ENCODE results near the gene PIGP.
"Not testable (repeated sequence)": the region's sequence is repeated elsewhere in the genome, so short reads cannot be mapped to it uniquely, and the experiment has no call there.

Gene PIGP

GRCh38 chr21:37075214-37075770, 2.4 kb upstream of the PIGP start:
- no peak for DNase-seq

GRCh38 chr21:37074546-37074945, 1.7 kb upstream of the PIGP start:
- no peak for DNase-seq

GRCh38 chr21:37074197-37074510, 1.3 kb upstream of the PIGP start:
- no peak for DNase-seq

- no peak for DNase-seq
Observed at GRCh38 chr21:37073417-37074196, 736 bp upstream of the PIGP start.

- DNase-seq = no peak
Observed at GRCh38 chr21:37072274-37072987, 440 bp downstream of the PIGP start.

- no peak for DNase-seq
Observed at GRCh38 chr21:37071561-37072273, 1.2 kb downstream of the PIGP start.

- no peak for DNase-seq
Observed at GRCh38 chr21:37065561-37066177, 7.2 kb downstream of the PIGP start.

GRCh38 chr21:37064841-37065240, 8.0 kb downstream of the PIGP start:
- no peak for DNase-seq

DNA sequence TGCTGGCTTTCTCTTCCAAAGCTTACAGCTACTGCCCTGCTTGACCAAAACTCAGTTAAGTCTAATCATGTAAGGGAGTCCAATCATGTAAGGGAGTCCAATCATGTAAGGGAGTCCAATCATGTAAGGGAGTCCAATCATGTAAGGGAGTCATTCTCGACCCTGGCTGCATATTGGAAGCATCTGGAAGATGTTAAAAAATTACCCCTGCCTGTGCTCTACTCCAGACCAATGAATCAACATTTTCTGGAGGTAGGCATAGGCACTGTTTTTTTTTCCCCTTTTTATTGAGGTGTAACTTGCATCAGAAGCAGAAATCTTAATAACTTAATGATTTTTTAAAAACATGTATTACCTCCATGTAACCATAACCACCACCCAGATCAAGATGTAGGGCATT, 9.4 kb downstream of the PIGP start:
- DNase-seq = no peak

- no peak for DNase-seq
Observed at GRCh38 chr21:37062593-37062935, 10.3 kb downstream of the PIGP start.

GRCh38 chr21:37061926-37062592, 10.8 kb downstream of the PIGP start:
- DNase-seq = no peak

GRCh38 chr21:37060296-37060695, 12.6 kb downstream of the PIGP start:
- DNase-seq = no peak

DNA sequence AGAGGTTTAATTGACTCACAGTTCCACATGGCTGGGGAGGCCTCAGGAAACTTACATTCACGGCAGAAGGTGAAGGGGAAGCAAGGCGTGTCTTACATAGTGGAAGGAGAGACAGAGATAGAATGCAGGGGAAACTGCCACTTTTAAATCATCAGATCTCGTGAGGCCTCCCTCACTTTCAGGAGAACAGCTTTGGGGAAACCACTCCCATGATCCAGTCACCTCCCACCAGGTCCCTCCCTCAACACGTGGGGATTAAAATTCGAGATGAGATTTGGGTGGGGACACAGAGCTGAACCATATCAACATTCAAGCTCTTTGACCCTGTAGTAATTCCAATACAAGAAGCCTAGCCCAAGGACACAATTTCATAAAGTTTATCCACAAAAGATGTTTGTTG, 13.7 kb downstream of the PIGP start:
- DNase-seq = no peak

GRCh38 chr21:37058261-37058660, 14.6 kb downstream of the PIGP start:
- DNase-seq = no peak

DNA sequence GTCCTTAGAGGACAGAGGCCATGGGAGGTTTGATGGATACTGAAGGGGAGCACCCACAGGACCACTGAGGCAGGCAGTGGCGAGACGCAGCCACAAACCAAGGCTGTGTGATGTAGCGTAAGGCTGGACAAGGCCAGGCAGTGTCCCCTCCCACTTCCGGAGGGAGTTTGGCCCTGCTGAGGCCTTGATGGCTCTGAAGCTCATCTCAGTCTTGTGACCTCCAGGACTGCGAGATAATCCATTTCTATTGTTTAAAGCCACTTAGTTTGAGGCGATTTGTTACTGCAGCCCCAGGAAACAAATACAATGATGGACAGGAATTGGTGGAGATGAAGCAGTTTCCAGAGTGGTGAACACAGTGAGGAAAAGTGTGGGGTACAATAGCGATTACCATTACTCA, 15.3 kb downstream of the PIGP start:
- no peak for DNase-seq

GRCh38 chr21:37055271-37055855, 17.5 kb downstream of the PIGP start:
- DNase-seq = no peak

GRCh38 chr21:37049741-37050140, 23.1 kb downstream of the PIGP start:
- DNase-seq = not testable (repeated sequence)

- no peak for DNase-seq
Observed at GRCh38 chr21:37047079-37047478, 25.8 kb downstream of the PIGP start.

DNA sequence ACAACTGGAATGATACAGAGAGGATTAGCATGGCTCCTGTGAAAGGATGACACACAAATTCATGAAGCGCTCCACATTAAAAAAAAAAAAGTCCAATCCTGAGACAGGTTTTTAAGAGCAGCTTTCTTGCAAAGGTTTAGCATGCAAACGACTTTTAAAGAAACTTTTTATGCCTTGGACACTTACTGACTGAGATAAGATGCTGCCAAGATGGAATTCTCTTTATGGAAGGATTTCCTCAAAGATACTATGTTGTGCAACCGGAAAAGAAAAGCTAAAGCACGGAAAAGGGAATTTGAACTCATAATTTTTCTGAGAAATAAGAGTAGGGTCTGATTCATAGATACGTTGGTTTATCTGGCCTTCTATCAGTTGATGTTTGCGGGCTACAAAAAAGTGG, 27.3 kb downstream of the PIGP start:
- no peak for DNase-seq

- DNase-seq = peak; percentile 15
Observed at GRCh38 chr21:37045149-37045548, 27.7 kb downstream of the PIGP start.

GRCh38 chr21:37044643-37045042, 28.2 kb downstream of the PIGP start:
- no peak for DNase-seq

- no peak for DNase-seq
Observed at GRCh38 chr21:37043818-37044217, 29.1 kb downstream of the PIGP start.

All from SIG-M5 (cell line).